ENCODE results near the gene TEX264.

Gene TEX264

GRCh38 chr3:51711352-51712037 lies 40.4 kb downstream of the TEX264 start:
- no peaks in the 10 kb centered on the region for H3K9me3 ChIP-seq (replicated peaks; ENCODE audit: low read length)
- H3K4me2 ChIP-seq (ENCODE audit: low read length): no peak overlapping the region
- H3K36me3 ChIP-seq (ENCODE audit: insufficient read depth, low read length): no peaks in the 10 kb centered on the region
- H3K9ac ChIP-seq (ENCODE audit: low read depth, low read length): no peak overlapping the region
- peaks cover 18% of the 10 kb centered on the region for H3K27me3 ChIP-seq (ENCODE audit: control insufficient read depth, insufficient read depth, low read length)
- H3K4me1 ChIP-seq (ENCODE audit: control insufficient read depth, insufficient read depth, low read length): peaks cover 5% of the 10 kb centered on the region
- H3K4me3 ChIP-seq (ENCODE audit: low read length): no peak overlapping the region

GRCh38 chr3:51712038-51712420 lies 41.0 kb downstream of the TEX264 start:
- Histone ChIP-seq H3K27me3 (ENCODE audit: control insufficient read depth, insufficient read depth, low read length) (peaks cover 18% of the 10 kb centered on the region), H3K4me1 (ENCODE audit: control insufficient read depth, insufficient read depth, low read length) (peaks cover 4% of the 10 kb centered on the region), H3K4me3 (ENCODE audit: low read length) (no peak overlapping the region), H3K36me3 (ENCODE audit: insufficient read depth, low read length) (no peaks in the 10 kb centered on the region), H3K9me3 (replicated peaks; ENCODE audit: low read length) (no peaks in the 10 kb centered on the region), H3K4me2 (ENCODE audit: low read length) (no peak overlapping the region), H3K9ac (ENCODE audit: low read depth, low read length) (no peak overlapping the region)

- H3K4me3 ChIP-seq (ENCODE audit: low read length): no peak overlapping the region
- H3K4me1 ChIP-seq (ENCODE audit: control insufficient read depth, insufficient read depth, low read length): no peaks in the 10 kb centered on the region
- no peaks in the 10 kb centered on the region for H3K9me3 ChIP-seq (replicated peaks; ENCODE audit: low read length)
- H3K27me3 ChIP-seq (ENCODE audit: control insufficient read depth, insufficient read depth, low read length): peaks cover 14% of the 10 kb centered on the region
- no peak overlapping the region for H3K4me2 ChIP-seq (ENCODE audit: low read length)
- no peak overlapping the region for H3K9ac ChIP-seq (ENCODE audit: low read depth, low read length)
- H3K36me3 ChIP-seq (ENCODE audit: insufficient read depth, low read length): no peaks in the 10 kb centered on the region
Measured at GRCh38 chr3:51712511-51712931, 41.5 kb downstream of the TEX264 start.

- H3K36me3 ChIP-seq (ENCODE audit: insufficient read depth, low read length): no peaks in the 10 kb centered on the region
- H3K4me3 ChIP-seq (ENCODE audit: low read length): no peak overlapping the region
- peaks cover 10% of the 10 kb centered on the region for H3K27me3 ChIP-seq (ENCODE audit: control insufficient read depth, insufficient read depth, low read length)
- H3K9ac ChIP-seq (ENCODE audit: low read depth, low read length): no peak overlapping the region
- no peaks in the 10 kb centered on the region for H3K9me3 ChIP-seq (replicated peaks; ENCODE audit: low read length)
- H3K4me1 ChIP-seq (ENCODE audit: control insufficient read depth, insufficient read depth, low read length): no peaks in the 10 kb centered on the region
- no peak overlapping the region for H3K4me2 ChIP-seq (ENCODE audit: low read length)
Measured at GRCh38 chr3:51712963-51713362, 41.9 kb downstream of the TEX264 start.

GRCh38 chr3:51715231-51715976 lies 44.4 kb downstream of the TEX264 start:
- no peak overlapping the region for H3K4me3 ChIP-seq (ENCODE audit: low read length)

GRCh38 chr3:51715977-51716294 lies 44.9 kb downstream of the TEX264 start:
- Histone ChIP-seq H3K27me3 (ENCODE audit: control insufficient read depth, insufficient read depth, low read length) (peaks cover under 1% of the 10 kb centered on the region), H3K4me1 (ENCODE audit: control insufficient read depth, insufficient read depth, low read length) (no peaks in the 10 kb centered on the region), H3K36me3 (ENCODE audit: insufficient read depth, low read length) (no peaks in the 10 kb centered on the region), H3K9me3 (replicated peaks; ENCODE audit: low read length) (no peaks in the 10 kb centered on the region), H3K4me2 (ENCODE audit: low read length) (no peak overlapping the region), H3K9ac (ENCODE audit: low read depth, low read length) (no peak overlapping the region), H3K4me3 (ENCODE audit: low read length) (no peak overlapping the region)

More at GRCh38 chr3:51715231-51715976, 44.4 kb downstream of the TEX264 start:
- H3K9ac ChIP-seq (ENCODE audit: low read depth, low read length): no peak overlapping the region
- no peak overlapping the region for H3K4me2 ChIP-seq (ENCODE audit: low read length)
- H3K4me1 ChIP-seq (ENCODE audit: control insufficient read depth, insufficient read depth, low read length): no peaks in the 10 kb centered on the region
- H3K27me3 ChIP-seq (ENCODE audit: control insufficient read depth, insufficient read depth, low read length): peaks cover 3% of the 10 kb centered on the region
- H3K9me3 ChIP-seq (replicated peaks; ENCODE audit: low read length): no peaks in the 10 kb centered on the region
- H3K36me3 ChIP-seq (ENCODE audit: insufficient read depth, low read length): no peaks in the 10 kb centered on the region

GRCh38 chr3:51716805-51717204 lies 45.8 kb downstream of the TEX264 start:
- H3K9ac ChIP-seq (ENCODE audit: low read depth, low read length): no peak overlapping the region
- H3K36me3 ChIP-seq (ENCODE audit: insufficient read depth, low read length): no peaks in the 10 kb centered on the region
- no peak overlapping the region for H3K4me2 ChIP-seq (ENCODE audit: low read length)
- H3K4me1 ChIP-seq (ENCODE audit: control insufficient read depth, insufficient read depth, low read length): no peaks in the 10 kb centered on the region
- peaks cover 6% of the 10 kb centered on the region for H3K27me3 ChIP-seq (ENCODE audit: control insufficient read depth, insufficient read depth, low read length)
- H3K9me3 ChIP-seq (replicated peaks; ENCODE audit: low read length): no peaks in the 10 kb centered on the region
- no peak overlapping the region for H3K4me3 ChIP-seq (ENCODE audit: low read length)

- no peaks in the 10 kb centered on the region for H3K4me1 ChIP-seq (ENCODE audit: control insufficient read depth, insufficient read depth, low read length)
- H3K27me3 ChIP-seq (ENCODE audit: control insufficient read depth, insufficient read depth, low read length): peaks cover 6% of the 10 kb centered on the region
- H3K9ac ChIP-seq (ENCODE audit: low read depth, low read length): no peak overlapping the region
- H3K4me2 ChIP-seq (ENCODE audit: low read length): no peak overlapping the region
- H3K9me3 ChIP-seq (replicated peaks; ENCODE audit: low read length): no peaks in the 10 kb centered on the region
- H3K4me3 ChIP-seq (ENCODE audit: low read length): no peak overlapping the region
- H3K36me3 ChIP-seq (ENCODE audit: insufficient read depth, low read length): no peaks in the 10 kb centered on the region
Measured at GRCh38 chr3:51717446-51717845, 46.4 kb downstream of the TEX264 start.

GRCh38 chr3:51717947-51718346 lies 46.9 kb downstream of the TEX264 start:
- no peaks in the 10 kb centered on the region for H3K4me1 ChIP-seq (ENCODE audit: control insufficient read depth, insufficient read depth, low read length)
- H3K9me3 ChIP-seq (replicated peaks; ENCODE audit: low read length): no peaks in the 10 kb centered on the region
- H3K4me2 ChIP-seq (ENCODE audit: low read length): no peak overlapping the region
- no peaks in the 10 kb centered on the region for H3K36me3 ChIP-seq (ENCODE audit: insufficient read depth, low read length)
- H3K9ac ChIP-seq (ENCODE audit: low read depth, low read length): no peak overlapping the region
- H3K27me3 ChIP-seq (ENCODE audit: control insufficient read depth, insufficient read depth, low read length): peaks cover 6% of the 10 kb centered on the region
- no peak overlapping the region for H3K4me3 ChIP-seq (ENCODE audit: low read length)

GRCh38 chr3:51718547-51719409 lies 47.7 kb downstream of the TEX264 start:
- no peaks in the 10 kb centered on the region for H3K4me1 ChIP-seq (ENCODE audit: control insufficient read depth, insufficient read depth, low read length)
- peaks cover 6% of the 10 kb centered on the region for H3K27me3 ChIP-seq (ENCODE audit: control insufficient read depth, insufficient read depth, low read length)
- H3K36me3 ChIP-seq (ENCODE audit: insufficient read depth, low read length): no peaks in the 10 kb centered on the region
- H3K9me3 ChIP-seq (replicated peaks; ENCODE audit: low read length): no peaks in the 10 kb centered on the region
- H3K9ac ChIP-seq (ENCODE audit: low read depth, low read length): no peak overlapping the region
- H3K4me2 ChIP-seq (ENCODE audit: low read length): no peak overlapping the region
- no peak overlapping the region for H3K4me3 ChIP-seq (ENCODE audit: low read length)

GRCh38 chr3:51719410-51720025 lies 48.5 kb downstream of the TEX264 start:
- H3K4me2 ChIP-seq (ENCODE audit: low read length): no peak overlapping the region
- peaks cover 6% of the 10 kb centered on the region for H3K27me3 ChIP-seq (ENCODE audit: control insufficient read depth, insufficient read depth, low read length)
- H3K9me3 ChIP-seq (replicated peaks; ENCODE audit: low read length): no peaks in the 10 kb centered on the region
- no peaks in the 10 kb centered on the region for H3K36me3 ChIP-seq (ENCODE audit: insufficient read depth, low read length)
- no peaks in the 10 kb centered on the region for H3K4me1 ChIP-seq (ENCODE audit: control insufficient read depth, insufficient read depth, low read length)
- H3K4me3 ChIP-seq (ENCODE audit: low read length): no peak overlapping the region
- H3K9ac ChIP-seq (ENCODE audit: low read depth, low read length): no peak overlapping the region

Measured in skeletal muscle satellite cell (primary cell).